Measurements from ENCODE around the gene NPEPPS.

The NPEPPS gene

GRCh38 chr17:47628014-47628566 lies 97.2 kb downstream of the NPEPPS start:
- TF ChIP-seq GATA3 (IDR thresholded peaks at IDR 0.05; ENCODE audit: low read depth, low read length): no peak
- TF ChIP-seq GATA2 (IDR thresholded peaks at IDR 0.05; ENCODE audit: low read depth, low read length): no peak

- TF ChIP-seq GATA3 (IDR thresholded peaks at IDR 0.05; ENCODE audit: low read depth, low read length): no peak
- no peak for TF ChIP-seq GATA2 (IDR thresholded peaks at IDR 0.05; ENCODE audit: low read depth, low read length)
Measured at GRCh38 chr17:47629826-47630225, 98.9 kb downstream of the NPEPPS start.

GRCh38 chr17:47630614-47631013 lies 99.7 kb downstream of the NPEPPS start:
- peak; percentile 42; the same call in 1 of the 2 replicates for TF ChIP-seq GATA3 (IDR thresholded peaks at IDR 0.05; ENCODE audit: low read depth, low read length)
- peak; percentile 93 for TF ChIP-seq GATA2 (IDR thresholded peaks at IDR 0.05; ENCODE audit: low read depth, low read length)

- no peak for TF ChIP-seq GATA3 (IDR thresholded peaks at IDR 0.05; ENCODE audit: low read depth, low read length)
- TF ChIP-seq GATA2 (IDR thresholded peaks at IDR 0.05; ENCODE audit: low read depth, low read length): no peak
Measured at GRCh38 chr17:47632991-47633390, 102.1 kb downstream of the NPEPPS start.

GRCh38 chr17:47633996-47634395 lies 103.1 kb downstream of the NPEPPS start:
- no peak for TF ChIP-seq GATA3 (IDR thresholded peaks at IDR 0.05; ENCODE audit: low read depth, low read length)
- TF ChIP-seq GATA2 (IDR thresholded peaks at IDR 0.05; ENCODE audit: low read depth, low read length): no peak

- TF ChIP-seq GATA2 (IDR thresholded peaks at IDR 0.05; ENCODE audit: low read depth, low read length): no peak
- TF ChIP-seq GATA3 (IDR thresholded peaks at IDR 0.05; ENCODE audit: low read depth, low read length): no peak
Measured at GRCh38 chr17:47634870-47635269, 104.0 kb downstream of the NPEPPS start.

GRCh38 chr17:47635734-47636133 lies 104.8 kb downstream of the NPEPPS start:
- TF ChIP-seq GATA3 (IDR thresholded peaks at IDR 0.05; ENCODE audit: low read depth, low read length) (no peak), GATA2 (IDR thresholded peaks at IDR 0.05; ENCODE audit: low read depth, low read length) (no peak)

GRCh38 chr17:47636273-47637030 lies 105.5 kb downstream of the NPEPPS start:
- TF ChIP-seq GATA2 (IDR thresholded peaks at IDR 0.05; ENCODE audit: low read depth, low read length) (no peak), GATA3 (IDR thresholded peaks at IDR 0.05; ENCODE audit: low read depth, low read length) (no peak)

GRCh38 chr17:47638903-47639302 lies 108.0 kb downstream of the NPEPPS start:
- TF ChIP-seq GATA3 (IDR thresholded peaks at IDR 0.05; ENCODE audit: low read depth, low read length): no peak
- TF ChIP-seq GATA2 (IDR thresholded peaks at IDR 0.05; ENCODE audit: low read depth, low read length): no peak

GRCh38 chr17:47640076-47640475 lies 109.2 kb downstream of the NPEPPS start:
- TF ChIP-seq GATA2 (IDR thresholded peaks at IDR 0.05; ENCODE audit: low read depth, low read length) (no peak), GATA3 (IDR thresholded peaks at IDR 0.05; ENCODE audit: low read depth, low read length) (no peak)

- TF ChIP-seq GATA3 (IDR thresholded peaks at IDR 0.05; ENCODE audit: low read depth, low read length) (no peak), GATA2 (IDR thresholded peaks at IDR 0.05; ENCODE audit: low read depth, low read length) (no peak)
Measured at GRCh38 chr17:47641202-47641601, 110.3 kb downstream of the NPEPPS start.

GRCh38 chr17:47643116-47643515 lies 112.2 kb downstream of the NPEPPS start:
- TF ChIP-seq GATA3 (IDR thresholded peaks at IDR 0.05; ENCODE audit: low read depth, low read length): no peak
- no peak for TF ChIP-seq GATA2 (IDR thresholded peaks at IDR 0.05; ENCODE audit: low read depth, low read length)

- TF ChIP-seq GATA2 (IDR thresholded peaks at IDR 0.05; ENCODE audit: low read depth, low read length): no peak
- no peak for TF ChIP-seq GATA3 (IDR thresholded peaks at IDR 0.05; ENCODE audit: low read depth, low read length)
Measured at GRCh38 chr17:47644324-47644723, 113.4 kb downstream of the NPEPPS start.

- TF ChIP-seq GATA3 (IDR thresholded peaks at IDR 0.05; ENCODE audit: low read depth, low read length): no peak
- TF ChIP-seq GATA2 (IDR thresholded peaks at IDR 0.05; ENCODE audit: low read depth, low read length): no peak
Measured at GRCh38 chr17:47649153-47649971, 118.5 kb downstream of the NPEPPS start, which contains the start of gene KPNB1. TSS of gene KPNB1 (plus strand) at chr17:47649919. CDS start at chr17:47650245, 326 bp downstream.

Data from SH-SY5Y (cell line).